ENCODE results near the gene GON7.

DNA sequence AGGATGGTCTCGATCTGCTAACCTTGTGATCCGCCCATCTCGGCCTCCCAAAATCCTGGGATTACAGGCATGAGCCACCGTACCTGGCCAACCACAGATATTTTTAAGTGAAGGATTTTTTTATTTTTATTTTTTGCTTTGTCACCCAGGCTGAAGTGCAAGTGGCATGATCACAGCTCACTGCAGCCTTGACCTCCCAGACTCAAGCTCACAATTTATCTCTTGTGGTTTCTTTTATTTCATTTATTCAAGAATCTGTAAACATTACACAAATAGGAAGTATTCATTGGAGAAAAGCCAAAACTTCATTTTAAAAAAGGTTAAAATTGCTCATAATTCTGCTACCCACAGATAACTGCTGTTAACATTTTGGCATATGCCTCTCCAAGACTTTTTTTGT, 35.5 kb downstream of the GON7 start:
- no peak for TF ChIP-seq NRF1 (IDR thresholded peaks at IDR 0.05; ENCODE audit: low read depth, low read length)
- TF ChIP-seq, protein P1, sequence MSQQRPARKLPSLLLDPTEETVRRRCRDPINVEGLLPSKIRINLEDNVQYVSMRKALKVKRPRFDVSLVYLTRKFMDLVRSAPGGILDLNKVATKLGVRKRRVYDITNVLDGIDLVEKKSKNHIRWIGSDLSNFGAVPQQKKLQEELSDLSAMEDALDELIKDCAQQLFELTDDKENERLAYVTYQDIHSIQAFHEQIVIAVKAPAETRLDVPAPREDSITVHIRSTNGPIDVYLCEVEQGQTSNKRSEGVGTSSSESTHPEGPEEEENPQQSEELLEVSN (IDR thresholded peaks at IDR 0.05), result no peak
- TF ChIP-seq, protein P2, sequence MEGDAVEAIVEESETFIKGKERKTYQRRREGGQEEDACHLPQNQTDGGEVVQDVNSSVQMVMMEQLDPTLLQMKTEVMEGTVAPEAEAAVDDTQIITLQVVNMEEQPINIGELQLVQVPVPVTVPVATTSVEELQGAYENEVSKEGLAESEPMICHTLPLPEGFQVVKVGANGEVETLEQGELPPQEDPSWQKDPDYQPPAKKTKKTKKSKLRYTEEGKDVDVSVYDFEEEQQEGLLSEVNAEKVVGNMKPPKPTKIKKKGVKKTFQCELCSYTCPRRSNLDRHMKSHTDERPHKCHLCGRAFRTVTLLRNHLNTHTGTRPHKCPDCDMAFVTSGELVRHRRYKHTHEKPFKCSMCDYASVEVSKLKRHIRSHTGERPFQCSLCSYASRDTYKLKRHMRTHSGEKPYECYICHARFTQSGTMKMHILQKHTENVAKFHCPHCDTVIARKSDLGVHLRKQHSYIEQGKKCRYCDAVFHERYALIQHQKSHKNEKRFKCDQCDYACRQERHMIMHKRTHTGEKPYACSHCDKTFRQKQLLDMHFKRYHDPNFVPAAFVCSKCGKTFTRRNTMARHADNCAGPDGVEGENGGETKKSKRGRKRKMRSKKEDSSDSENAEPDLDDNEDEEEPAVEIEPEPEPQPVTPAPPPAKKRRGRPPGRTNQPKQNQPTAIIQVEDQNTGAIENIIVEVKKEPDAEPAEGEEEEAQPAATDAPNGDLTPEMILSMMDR (IDR thresholded peaks at IDR 0.05; ENCODE audit: control extremely low read depth in 1 of 3, insufficient read depth in 1 of 3, low read depth in 1 of 3, low read length in 3 of 3), result no peak
- TF ChIP-seq POLR2A (IDR thresholded peaks at IDR 0.05; ENCODE audit: control extremely low read depth in 1 of 2, low read depth in 2 of 2, low read length in 2 of 2), result no peak
- no peak for TF ChIP-seq EGR1 (IDR thresholded peaks at IDR 0.05; ENCODE audit: borderline replicate concordance, low read depth, low read length)
- no peak for TF ChIP-seq KDM5A (IDR thresholded peaks at IDR 0.05; ENCODE audit: low read length)
- TF ChIP-seq RAD21 (IDR thresholded peaks at IDR 0.05 in 1 of 2, conservative IDR thresholded peaks at IDR 0.05 in 1 of 2; ENCODE audit: low read depth in 2 of 2, low read length in 2 of 2), result no peak
- no peak for TF ChIP-seq RBBP5 (IDR thresholded peaks at IDR 0.05; ENCODE audit: borderline replicate concordance, low read depth, low read length)
